GM12891 (cell line): ENCODE results near the gene SLC30A3.

Experiments used
- DNase-seq: peaks from one replicate; pipeline ENCODE4 v3.0.0; 2011; ENCODE audit warnings: low spot score; ENCODE audit not compliant: insufficient read length
- FAIRE-seq: peaks from 2 replicates; lab custom pipeline; 2011; peaks lifted over from hg19 to GRCh38; lab: Jason Lieb, UNC
- PAX5 ChIP-seq: IDR thresholded peaks from 2 replicates; pipeline ENCODE4 v1.6.1; 2011; ENCODE audit warnings: low read length, moderate library complexity, mild to moderate bottlenecking; ENCODE audit not compliant: insufficient read depth, severe bottlenecking
- POLR2A ChIP-seq: IDR thresholded peaks from 2 replicates; pipeline ENCODE4 v1.6.1; 2011; ENCODE audit warnings: low read depth, low read length, control low read depth
- POLR2AphosphoS5 ChIP-seq: IDR thresholded peaks from 2 replicates; pipeline ENCODE4 v1.6.1; 2011; ENCODE audit warnings: low read depth, low read length, control low read depth
- POU2F2 ChIP-seq: IDR thresholded peaks from 2 replicates; pipeline ENCODE4 v1.6.1; 2011; ENCODE audit warnings: low read depth, mild to moderate bottlenecking, control low read depth, low read length, moderate library complexity
- SPI1 ChIP-seq: IDR thresholded peaks from 2 replicates; pipeline ENCODE4 v1.6.1; 2011; ENCODE audit warnings: low read depth, low read length, control low read depth
- TAF1 ChIP-seq: IDR thresholded peaks from 2 replicates; pipeline ENCODE4 v1.6.1; 2011; ENCODE audit warnings: low read depth, low read length, control low read depth

SLC30A3 gene

DNA sequence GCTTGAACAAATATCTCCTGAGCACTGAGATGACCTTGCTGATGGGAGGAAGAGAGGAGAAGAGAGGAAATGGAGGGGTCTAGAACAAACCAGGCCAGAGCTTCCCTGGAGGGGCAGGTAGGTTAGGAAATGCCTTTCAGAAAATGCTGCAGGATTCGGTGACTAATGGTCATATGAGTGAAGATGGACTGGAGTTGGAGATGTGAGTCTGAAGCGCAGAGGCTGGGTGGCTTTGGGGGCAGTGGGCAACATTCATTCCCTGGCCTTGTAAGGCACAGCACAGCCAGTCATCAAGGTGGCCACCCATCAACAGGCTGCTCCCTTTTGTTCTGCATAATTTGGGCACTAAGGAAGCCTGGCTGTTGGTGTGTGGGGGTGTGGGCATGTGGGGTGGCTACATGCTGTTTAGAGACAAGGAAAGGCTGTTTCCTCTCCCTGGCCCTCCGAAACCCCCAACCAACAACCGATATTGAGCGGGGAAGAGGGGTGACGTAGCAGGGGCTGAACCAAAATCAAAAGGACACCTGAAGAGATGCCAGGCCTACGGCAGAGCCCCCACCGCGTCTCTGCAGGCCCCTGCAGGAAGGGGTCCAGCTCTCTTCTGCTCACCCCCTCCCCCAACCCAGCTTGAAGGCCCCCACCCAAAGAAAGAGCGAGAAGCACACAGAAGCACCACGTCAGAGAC, 1.5 kb downstream of the SLC30A3 start:
- no peak for DNase-seq
- TF ChIP-seq TAF1 (no peak), PAX5 (no peak), POLR2A (no peak), POU2F2 (no peak), SPI1 (no peak), POLR2AphosphoS5 (no peak)
- no peak for FAIRE-seq

DNA sequence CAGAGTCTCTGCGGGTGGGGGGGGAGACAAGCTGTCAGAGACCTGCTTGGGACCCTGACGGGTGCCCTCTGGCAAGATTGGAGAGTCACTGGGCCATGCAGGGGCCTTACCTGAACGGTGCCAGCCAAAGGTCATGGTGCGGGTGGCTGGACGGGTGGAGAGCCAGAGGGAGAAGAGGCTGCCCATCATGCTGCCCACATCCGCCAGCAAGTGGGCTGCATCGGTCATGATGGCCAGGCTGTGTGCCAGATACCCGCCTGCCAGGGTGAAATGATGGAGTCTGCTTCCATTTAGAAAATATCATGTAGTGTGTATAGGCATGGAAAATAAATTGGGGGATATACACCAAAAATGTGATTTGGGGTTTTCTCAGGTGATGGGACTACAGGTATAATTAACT, 4.8 kb downstream of the SLC30A3 start:
- no peak for FAIRE-seq
- TF ChIP-seq POLR2A = no peak
- no peak for TF ChIP-seq SPI1
- no peak for TF ChIP-seq TAF1
- TF ChIP-seq PAX5 = no peak
- no peak for TF ChIP-seq POU2F2
- no peak for TF ChIP-seq POLR2AphosphoS5

DNA sequence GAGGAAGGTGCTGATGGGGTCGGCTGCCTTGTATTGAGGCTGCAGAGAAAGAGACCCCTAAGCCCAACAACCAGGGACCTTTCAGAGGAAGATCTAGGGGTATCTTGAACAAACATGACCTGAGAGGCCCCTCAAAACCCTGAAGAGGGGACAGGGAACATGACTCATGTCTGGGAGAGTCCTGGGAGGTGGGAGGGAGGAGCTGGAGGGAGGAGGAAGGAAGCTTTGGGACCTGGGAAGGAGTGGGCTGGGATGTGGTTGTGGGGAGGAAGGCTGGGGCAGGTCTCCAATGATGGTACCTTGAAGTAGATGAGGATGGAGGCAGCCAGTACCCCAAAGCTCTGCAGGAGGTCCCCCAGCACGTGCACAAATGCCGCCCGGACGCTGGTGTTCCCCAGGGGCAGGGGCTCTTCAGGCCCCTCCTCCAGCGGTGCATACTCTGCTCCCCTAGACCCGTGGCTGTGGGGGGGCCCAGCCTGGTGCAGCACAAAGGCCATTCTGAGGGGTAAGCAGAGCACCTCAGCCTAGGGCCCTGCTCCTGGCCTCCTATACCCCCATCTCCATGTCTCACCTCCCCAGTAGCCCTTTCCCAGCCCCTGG, 5.9 kb downstream of the SLC30A3 start:
- TF ChIP-seq SPI1 (no peak), POLR2AphosphoS5 (no peak), TAF1 (no peak), POU2F2 (no peak), PAX5 (no peak), POLR2A (no peak)
- no peak for DNase-seq
- FAIRE-seq = no peak

More for the DNA sequence above, 4.8 kb downstream of the SLC30A3 start:
- DNase-seq = no peak

DNA sequence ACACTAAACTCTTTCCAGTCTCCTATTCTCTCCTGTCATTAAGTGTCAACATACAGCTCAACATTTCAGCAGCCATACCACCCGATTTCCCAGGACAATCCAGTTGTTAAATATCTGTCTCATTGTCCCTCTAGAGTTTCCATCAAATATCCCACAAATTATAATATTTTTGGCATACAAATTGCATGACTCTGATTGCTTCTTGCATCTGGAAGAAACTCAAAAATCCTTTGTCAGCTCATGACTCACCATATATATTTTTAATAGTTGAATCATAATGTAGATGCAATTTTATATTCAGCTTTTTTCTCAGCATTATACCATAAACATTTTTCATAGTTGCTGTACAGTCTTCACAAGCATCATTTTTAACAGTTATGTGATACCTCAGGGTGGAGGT, 7.2 kb downstream of the SLC30A3 start:
- DNase-seq (no peak), FAIRE-seq (no peak)
- TF ChIP-seq POLR2A (no peak), SPI1 (no peak), TAF1 (no peak), PAX5 (no peak)

DNA sequence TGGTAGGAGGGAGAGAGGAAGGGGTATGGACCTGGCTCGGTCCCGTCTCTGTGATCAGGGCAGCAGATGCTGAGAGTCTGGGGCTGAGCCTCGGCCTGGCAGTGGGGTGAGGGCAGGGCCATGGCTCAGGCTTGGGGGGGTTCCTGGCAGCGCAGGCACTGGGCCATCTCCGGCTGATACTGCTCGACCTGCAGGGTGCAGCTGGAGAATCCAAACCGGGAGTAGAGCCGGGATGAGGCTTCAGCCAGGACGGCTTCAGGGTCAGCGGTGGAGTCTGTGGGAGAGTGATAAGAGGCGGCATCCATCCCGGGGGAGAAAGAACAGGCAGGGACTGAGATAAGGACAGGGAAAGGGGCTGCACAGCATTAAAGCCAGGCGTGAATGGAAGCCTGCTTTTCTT, 7.7 kb downstream of the SLC30A3 start:
- TF ChIP-seq TAF1 (no peak), POLR2A (no peak), PAX5 (no peak), POLR2AphosphoS5 (no peak), POU2F2 (no peak), SPI1 (no peak)
- FAIRE-seq (no peak), DNase-seq (no peak)

DNA sequence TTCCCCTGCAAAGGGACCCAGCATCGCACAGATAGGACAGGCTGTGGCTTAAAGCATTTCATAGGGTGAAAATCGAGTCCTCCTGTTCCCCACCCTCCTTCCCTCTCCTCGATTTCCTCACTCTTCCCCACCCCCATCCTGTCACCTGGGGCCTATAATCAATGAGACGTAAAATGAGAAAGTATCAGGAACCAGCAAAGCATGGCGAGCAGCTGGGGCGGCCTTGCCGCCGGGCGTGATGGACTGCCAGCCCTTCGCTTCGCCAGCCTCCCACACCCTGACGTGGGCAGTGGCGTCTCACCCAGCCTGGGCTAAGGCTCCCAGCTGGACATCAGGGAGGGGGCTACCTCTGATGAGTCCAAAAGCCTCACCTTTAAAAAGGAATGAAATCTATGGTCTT, 11.1 kb downstream of the SLC30A3 start:
- DNase-seq = no peak
- no peak for FAIRE-seq

DNA sequence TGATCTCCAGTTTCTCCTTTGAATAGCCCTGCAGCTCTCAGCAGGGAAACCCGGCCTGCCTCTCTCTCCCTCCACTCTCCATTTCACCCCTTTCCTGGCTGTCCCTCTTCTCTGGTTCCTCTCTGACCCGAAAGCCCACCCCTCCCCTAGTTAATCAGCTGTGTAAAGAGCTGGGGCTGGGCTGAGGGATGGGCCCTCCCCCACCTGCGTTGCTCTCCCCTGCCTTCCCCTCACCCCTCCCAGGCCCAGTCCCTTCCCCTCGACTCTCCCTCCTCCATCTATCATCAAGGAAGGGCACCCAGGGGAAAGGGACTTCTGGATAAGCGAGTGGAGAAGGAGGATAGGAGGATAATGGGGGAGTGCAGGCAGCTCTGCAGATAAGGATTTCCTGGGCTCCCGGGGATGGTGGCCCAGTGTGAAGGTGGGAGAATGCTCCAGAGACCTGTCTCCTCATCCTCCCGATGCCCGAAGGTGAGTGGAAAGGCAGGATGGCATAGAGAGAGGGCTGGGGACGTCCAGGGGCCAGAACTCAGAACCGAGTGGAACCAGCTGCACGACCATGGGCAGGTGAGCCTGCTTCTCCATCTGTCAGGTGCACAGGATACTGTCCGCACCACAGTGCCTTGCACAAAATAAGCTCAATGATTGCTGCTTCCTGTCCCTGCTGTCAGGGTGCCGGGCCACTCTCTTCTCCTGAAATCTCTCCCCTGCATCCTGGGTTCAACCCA, 12.0 kb downstream of the SLC30A3 start:
- DNase-seq (no peak), FAIRE-seq (no peak)
- TF ChIP-seq POU2F2 (no peak), TAF1 (no peak), SPI1 (no peak), POLR2AphosphoS5 (no peak), POLR2A (no peak), PAX5 (no peak)

More for the DNA sequence above, 11.1 kb downstream of the SLC30A3 start:
- no peak for TF ChIP-seq SPI1
- TF ChIP-seq TAF1 = no peak
- no peak for TF ChIP-seq POLR2AphosphoS5
- TF ChIP-seq POU2F2 = no peak
- TF ChIP-seq PAX5 = no peak
- no peak for TF ChIP-seq POLR2A

DNA sequence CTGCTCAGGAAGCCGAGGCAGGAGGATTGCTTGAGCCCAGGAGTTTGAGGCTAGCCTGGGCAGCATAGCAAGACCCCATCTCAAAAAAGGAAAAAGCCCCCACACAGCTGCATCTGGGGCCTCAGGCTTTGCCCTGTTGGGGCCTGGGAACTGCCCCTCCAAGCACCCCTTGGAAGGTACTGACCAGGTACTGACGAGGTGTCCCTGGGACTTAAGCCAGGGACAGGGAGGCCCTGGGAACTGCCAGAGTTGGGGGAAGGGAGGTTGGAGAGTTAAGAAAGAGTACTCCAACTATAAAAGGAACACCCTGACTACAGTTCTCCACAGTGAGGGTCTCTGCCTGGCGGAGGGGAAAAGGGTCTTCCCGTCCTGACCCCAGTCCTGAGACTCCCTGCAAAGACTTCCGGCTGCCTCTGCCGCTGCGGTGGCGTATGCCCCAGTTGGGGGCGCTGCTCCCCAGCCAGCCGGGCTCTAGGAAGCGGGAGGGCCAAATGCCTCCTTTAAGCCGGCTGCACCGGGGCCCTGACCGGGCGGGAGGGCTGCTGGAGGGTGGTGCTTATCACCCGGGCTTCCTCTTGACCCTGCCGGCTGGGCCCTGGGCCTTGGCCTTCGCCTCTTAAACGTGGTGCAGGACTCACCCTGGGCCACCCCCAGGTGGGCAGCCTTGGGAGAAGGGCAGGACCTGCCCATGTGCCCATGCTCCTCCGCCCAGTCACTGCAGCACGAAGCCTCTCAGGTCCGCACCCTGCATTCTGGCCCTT, 12.8 kb downstream of the SLC30A3 start:
- TF ChIP-seq SPI1 = no peak
- no peak for TF ChIP-seq POLR2AphosphoS5
- TF ChIP-seq POU2F2 = no peak
- no peak for TF ChIP-seq TAF1
- no peak for TF ChIP-seq POLR2A
- no peak for TF ChIP-seq PAX5
- FAIRE-seq (peak; percentile 13), DNase-seq (peak; percentile 80)
